Spleen (tissue), 7 donors: ENCODE results near the gene SLC38A8.

Experiments used
- CTCF ChIP-seq, 11 experiments: fragments of 200-600 bp in 7 of 11; fragments of 450-650 bp in 4 of 11; sonication (generic) in 4 of 11; IDR thresholded peaks in 8 of 11; conservative IDR thresholded peaks in 3 of 11; 1 replicate in 7 of 11; 2 replicates in 4 of 11; pipeline versions ENCODE4 v1.4.0 to v1.8.0; 2016 to 2021; ENCODE audit warnings: antibody characterized with exemption in 11 of 11, inconsistent platforms in 4 of 11, mild to moderate bottlenecking in 1 of 11
- POLR2A ChIP-seq, 3 donors: fragments of 450-650 bp; IDR thresholded peaks; one replicate each; pipeline ENCODE4 v1.5.1; 2017; ENCODE audit warnings: antibody characterized with exemption in 3 of 3, mild to moderate bottlenecking in 1 of 3
- POLR2AphosphoS5 ChIP-seq, 3 donors: sonication (generic); formaldehyde crosslinking; IDR thresholded peaks; one replicate each; pipeline ENCODE4 v1.5.1; 2017; ENCODE audit warnings: antibody characterized with exemption in 3 of 3
- donor health status: DM: no; HTN: no; CAD: no; lungs with moderate emphysema.
- donor health status: DM: no; HTN: no; CAD: no.
- donor health status: DM: no; HTN: no; CAD: no.

GRCh38 chr16:84020353-84020752 is 22.2 kb downstream of the SLC38A8 start:
- TF ChIP-seq POLR2A (IDR thresholded peaks at IDR 0.05) (no peak), CTCF (IDR thresholded peaks at IDR 0.05 in 8 of 11, conservative IDR thresholded peaks at IDR 0.05 in 3 of 11) (no peak), POLR2AphosphoS5 (IDR thresholded peaks at IDR 0.05) (no peak)
